ENCODE measurements around the gene PCNX1. TPM values are rescaled to one million over a fixed set of nuclear protein-coding genes. Genes with fewer than 3 reads are reported as not detected.
"Not testable (repeated sequence)": the region's sequence is repeated elsewhere in the genome, so short reads cannot be mapped to it uniquely, and the experiment has no call there.

Gene PCNX1
- total and polyA plus RNA-seq, 2 of the 4 experiments (the other 2 are of a cell fraction): 15.0 to 43.7 TPM

DNA sequence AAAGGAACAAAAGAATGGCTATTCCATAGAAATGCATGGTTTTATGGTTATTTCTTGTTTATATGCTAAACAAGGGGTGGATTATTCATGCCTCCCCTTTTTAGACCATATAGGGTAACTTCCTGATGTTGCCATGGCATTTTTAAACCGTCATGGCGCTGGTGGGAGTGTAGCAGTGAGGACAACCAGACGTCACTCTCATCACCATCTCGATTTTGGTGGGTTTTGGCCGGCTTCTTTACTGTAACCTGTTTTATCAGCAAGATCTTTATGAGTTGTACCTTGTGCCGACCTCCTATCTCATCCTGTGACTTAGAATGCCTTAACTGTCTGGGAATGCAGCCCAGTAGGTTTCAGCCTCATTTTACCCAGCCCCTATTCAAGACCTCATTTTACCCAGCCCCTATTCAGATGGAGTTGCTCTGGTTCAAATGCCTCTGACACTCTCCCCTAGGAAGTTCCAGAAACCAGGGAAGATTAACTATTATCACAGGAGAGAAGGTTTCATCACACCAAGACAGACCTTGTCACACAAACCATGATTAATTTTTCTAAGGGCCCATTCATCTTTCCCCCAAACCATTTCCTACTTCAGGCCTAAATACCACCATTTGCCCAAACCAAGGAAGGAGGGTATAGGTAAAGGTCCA lies 31.3 kb upstream of the PCNX1 start:
- in situ Hi-C loops (cut with MboI; ENCODE audit: low sequenced_read_pairs); BruUV-seq (replicated peaks); H2BK15ac ChIP-seq (ENCODE audit: low read depth, low read length); H3K4me3 ChIP-seq (ENCODE audit: insufficient read depth, low read depth, low read length); H3K9me3 ChIP-seq (ENCODE audit: control insufficient read depth, insufficient read depth, low read length); H3K18ac ChIP-seq (ENCODE audit: low read depth, low read length); H2BK5ac ChIP-seq (ENCODE audit: low read depth, low read length, poor library complexity, severe bottlenecking); H3K14ac ChIP-seq (replicated peaks; ENCODE audit: low read depth, low read length); dilution Hi-C loops (cut with HindIII; ENCODE audit: low sequenced_read_pairs, unreplicated experiment); H3K56ac ChIP-seq (ENCODE audit: extremely low read depth, insufficient read depth, low read length); H3K23ac ChIP-seq (ENCODE audit: low read depth, low read length); H2BK20ac ChIP-seq (ENCODE audit: low read depth, low read length); H3K27ac ChIP-seq (ENCODE audit: insufficient read depth, low read length); H3K79me1 ChIP-seq (ENCODE audit: low read depth in 1 of 2, low read length in 2 of 2); H4K20me1 ChIP-seq (ENCODE audit: insufficient read depth, low read length); H2AFZ ChIP-seq (replicated peaks; ENCODE audit: low read length, poor library complexity); POLR2A ChIA-PET (ENCODE audit: unreplicated experiment); H3K4ac ChIP-seq (ENCODE audit: low read depth, low read length); H4K8ac ChIP-seq (ENCODE audit: low read depth in 2 of 2, low read length in 2 of 2); H4K91ac ChIP-seq (ENCODE audit: insufficient read depth, low read depth, low read length); H2AK5ac ChIP-seq (ENCODE audit: low read depth, low read length); H3K4me1 ChIP-seq (ENCODE audit: control insufficient read depth, insufficient read depth, low read length); H2AK9ac ChIP-seq (replicated peaks; ENCODE audit: low read depth, low read length, poor library complexity); CTCF ChIA-PET; H3K4me2 ChIP-seq (ENCODE audit: low read depth, low read length); ATAC-seq (ENCODE audit: low read depth); H2BK120ac ChIP-seq (ENCODE audit: low read depth, low read length); H3K36me3 ChIP-seq (ENCODE audit: control insufficient read depth, insufficient read depth, low read length); H3K9ac ChIP-seq (ENCODE audit: low read depth, low read length); H3K9me1 ChIP-seq (ENCODE audit: insufficient read depth, low read length); H4K5ac ChIP-seq (ENCODE audit: low read depth, low read length); intact Hi-C loops (cut with micrococcal nuclease); H3K27me3 ChIP-seq (ENCODE audit: control insufficient read depth, insufficient read depth, low read length); DNase-seq: not testable (repeated sequence)
- WGBS, 2 experiments (ENCODE audit: extremely low coverage in 2 of 2, insufficient read length in 1 of 2): 69% methylated on average over 4 of the region's 6 CpGs; no CpG with 5 or more reads in 1 of the 2 experiments
